Ishikawa (cell line): ENCODE measurements around the gene GRID2.

Experiments used
- CEBPB ChIP-seq: IDR thresholded peaks from 2 replicates; pipeline ENCODE4 v1.6.1; 2012
- EGR1 ChIP-seq: IDR thresholded peaks from 2 replicates; pipeline ENCODE4 v1.6.1; 2012
- EP300 ChIP-seq: IDR thresholded peaks from 2 replicates; pipeline ENCODE4 v1.6.1; 2012; ENCODE audit warnings: borderline replicate concordance
- FOXM1 ChIP-seq: IDR thresholded peaks from 2 replicates; pipeline ENCODE4 v1.6.1; 2012; ENCODE audit warnings: low read depth, borderline replicate concordance
- MAX ChIP-seq: IDR thresholded peaks from 2 replicates; pipeline ENCODE4 v1.6.1; 2012
- RAD21 ChIP-seq: IDR thresholded peaks from 2 replicates; pipeline ENCODE4 v1.6.1; 2012; ENCODE audit warnings: low read depth
- REST ChIP-seq: IDR thresholded peaks from 2 replicates; pipeline ENCODE4 v1.6.1; 2012; ENCODE audit warnings: low read depth, mild to moderate bottlenecking
- TAF1 ChIP-seq: IDR thresholded peaks from 2 replicates; pipeline ENCODE4 v1.6.1; 2012; ENCODE audit warnings: low read depth, mild to moderate bottlenecking
- TEAD4 ChIP-seq: IDR thresholded peaks from 2 replicates; pipeline ENCODE4 v1.6.1; 2012
- USF1 ChIP-seq: IDR thresholded peaks from 2 replicates; pipeline ENCODE4 v1.6.1; 2012
- YY1 ChIP-seq: IDR thresholded peaks from 2 replicates; pipeline ENCODE4 v1.6.1; 2012; ENCODE audit warnings: low read depth
- ZBTB7A ChIP-seq: IDR thresholded peaks from 2 replicates; pipeline ENCODE4 v1.6.1; 2012; ENCODE audit warnings: low read depth

GRCh38 chr4:92497141-92497540, 193.4 kb downstream of the GRID2 start:
- TF ChIP-seq TEAD4 = no peak
- no peak for TF ChIP-seq YY1
- TF ChIP-seq EP300 = no peak
- TF ChIP-seq REST = no peak
- no peak for TF ChIP-seq FOXM1
- no peak for TF ChIP-seq CEBPB
- TF ChIP-seq EGR1 = no peak
- no peak for TF ChIP-seq ZBTB7A
- TF ChIP-seq RAD21 = no peak
- TF ChIP-seq USF1 = no peak
- TF ChIP-seq MAX = no peak
- TF ChIP-seq TAF1 = no peak
